HG02870 (cell line): ENCODE results near the gene AUH.
"Not testable (repeated sequence)": the region's sequence is repeated elsewhere in the genome, so short reads cannot be mapped to it uniquely, and the experiment has no call there.

Experiments used
- ATAC-seq: cut with Tn5 transposase; IDR thresholded peaks from one replicate; pipeline ENCODE4 v1.9.1; 2021; ENCODE audit warnings: mild to moderate bottlenecking, moderate library complexity; ENCODE audit not compliant: unreplicated experiment

AUH gene

DNA sequence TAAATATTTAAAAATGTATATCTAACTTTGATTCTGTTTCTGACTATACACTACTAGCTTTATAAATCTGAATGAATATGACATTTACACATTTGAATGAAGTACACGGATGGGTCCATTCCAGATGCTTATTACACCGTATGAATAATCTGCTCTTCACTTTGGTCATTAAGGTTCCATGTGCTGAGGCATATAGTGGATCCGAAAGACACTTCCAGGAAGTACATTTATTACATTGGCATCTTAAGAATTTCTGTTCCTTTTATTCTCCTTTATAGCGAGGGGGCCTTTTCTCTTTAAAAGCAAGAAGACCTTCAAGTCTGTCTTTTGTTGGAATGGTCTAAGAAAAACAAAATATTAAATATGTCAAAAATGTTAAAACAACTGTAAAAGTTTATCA lies 147.6 kb downstream of the AUH start:
- ATAC-seq: no peak

DNA sequence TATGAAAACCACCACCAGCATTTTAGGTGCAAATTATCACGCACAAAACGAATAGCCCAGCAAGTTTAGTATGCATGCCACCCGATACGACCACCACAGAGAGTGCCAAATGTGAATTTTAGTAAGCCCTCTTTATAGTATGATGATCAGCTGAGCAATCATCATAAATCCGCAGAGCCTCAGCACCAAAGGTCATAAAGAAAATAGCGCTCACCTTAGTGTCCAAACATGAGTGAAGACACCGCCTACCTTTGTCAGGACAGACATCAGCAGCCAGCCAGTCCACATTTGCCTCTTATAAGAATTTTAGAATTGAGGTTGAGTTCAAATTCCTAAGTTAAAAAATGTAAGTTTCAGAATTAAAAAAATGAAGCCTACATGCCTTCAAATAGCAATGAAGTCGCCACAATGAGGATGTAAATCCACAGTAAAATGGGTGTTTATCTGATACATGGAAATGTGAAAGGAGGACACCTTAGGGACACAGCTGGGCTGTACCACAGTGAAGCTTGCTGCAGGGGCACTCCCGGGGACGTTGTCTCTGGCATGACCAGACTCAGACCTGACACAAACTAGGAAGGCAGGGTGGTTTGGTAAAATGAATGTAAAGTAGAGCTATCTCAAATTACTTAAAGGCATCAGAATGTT lies 149.0 kb downstream of the AUH start:
- ATAC-seq: no peak

DNA sequence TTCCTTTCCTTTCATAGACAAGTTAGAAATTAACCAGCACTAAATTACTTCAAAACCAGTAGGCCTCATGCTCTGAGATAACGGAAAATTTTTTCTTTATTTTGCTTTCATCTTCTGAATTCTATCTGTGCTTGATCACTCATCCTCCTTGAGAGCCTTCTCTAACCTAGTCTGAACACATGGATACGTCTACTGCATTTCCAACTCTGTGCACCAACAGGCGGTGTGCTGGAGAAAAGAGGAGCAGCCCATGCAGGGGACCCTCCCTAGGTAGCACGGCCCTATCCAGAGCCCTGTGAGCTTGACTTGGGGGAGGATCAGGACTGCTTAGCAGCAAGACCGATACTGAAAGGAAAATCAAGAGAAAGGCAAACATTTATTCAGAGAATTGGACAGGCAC lies 149.8 kb downstream of the AUH start:
- no peak for ATAC-seq

DNA sequence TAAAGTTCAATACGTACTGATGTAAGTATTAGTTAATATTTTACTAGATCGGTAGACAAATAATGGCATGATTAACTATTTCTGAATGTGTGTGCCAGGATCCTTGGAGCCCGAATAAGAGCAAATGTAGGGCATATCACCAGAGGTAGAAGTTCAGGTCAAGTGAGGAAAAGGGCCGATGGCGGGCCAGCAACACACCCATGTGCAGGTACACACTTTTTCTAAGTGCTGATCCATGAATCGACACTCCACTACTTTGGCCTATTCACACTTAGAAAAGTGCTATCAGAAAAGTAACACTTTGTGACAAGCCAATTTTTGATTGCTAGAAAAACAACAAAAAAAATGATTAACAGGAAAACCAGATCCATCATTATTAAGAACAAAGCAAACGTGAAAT lies 150.3 kb downstream of the AUH start:
- ATAC-seq: no peak

DNA sequence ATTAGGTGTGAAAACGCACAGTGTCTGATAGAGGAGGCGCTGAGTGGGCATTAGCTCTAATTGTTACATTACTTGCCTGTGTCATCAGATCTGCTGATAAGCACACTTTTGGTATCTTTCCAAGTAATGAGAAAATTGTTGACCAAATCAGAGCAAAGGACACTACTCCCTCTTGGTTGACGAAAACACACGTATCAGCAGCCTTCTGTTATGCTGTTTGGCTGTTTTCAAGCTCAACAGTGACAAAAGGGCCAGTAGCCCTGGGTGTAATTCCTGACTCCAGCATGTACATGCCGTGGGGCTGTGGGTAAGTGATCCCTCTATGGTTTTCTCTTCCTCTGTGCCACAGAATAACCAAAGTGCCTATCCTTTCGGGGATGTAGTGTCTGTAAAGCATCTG lies 151.4 kb downstream of the AUH start:
- ATAC-seq: no peak

DNA sequence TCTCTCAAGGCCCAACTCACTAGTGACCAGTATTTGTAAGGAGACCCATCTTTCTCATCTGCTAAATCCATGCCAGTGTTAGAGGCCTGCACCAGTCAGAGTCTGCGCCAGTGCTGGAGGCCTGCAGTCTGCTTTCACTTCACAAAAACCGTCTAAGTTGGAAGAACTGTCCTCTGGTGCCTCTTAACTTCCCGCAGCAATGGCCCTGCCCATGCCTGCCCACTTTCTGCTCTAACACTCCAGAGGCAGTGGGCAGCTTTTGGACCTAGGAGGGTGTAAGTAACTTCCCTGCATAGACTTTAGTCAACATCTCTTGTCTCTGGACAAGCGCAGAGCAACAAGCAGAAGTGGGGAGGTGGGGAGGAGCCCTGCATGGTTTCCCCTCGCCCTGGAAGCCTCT lies 152.9 kb downstream of the AUH start:
- no peak for ATAC-seq

DNA sequence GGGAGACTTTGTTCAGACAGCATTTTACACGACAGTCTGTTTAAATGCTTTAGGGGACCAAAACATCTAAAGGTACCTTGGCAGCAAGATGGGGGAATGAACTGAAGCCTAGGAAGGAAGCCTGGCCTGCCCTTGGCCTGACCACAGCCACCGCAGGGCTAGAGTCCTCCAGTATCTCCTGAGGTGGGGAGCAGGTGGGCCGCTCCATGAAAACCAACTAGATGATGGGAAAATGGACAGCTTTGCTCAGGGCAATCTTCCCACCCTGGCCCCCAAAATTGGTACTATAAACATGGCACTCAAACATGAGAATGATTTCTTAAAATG lies 153.3 kb downstream of the AUH start:
- no peak for ATAC-seq

DNA sequence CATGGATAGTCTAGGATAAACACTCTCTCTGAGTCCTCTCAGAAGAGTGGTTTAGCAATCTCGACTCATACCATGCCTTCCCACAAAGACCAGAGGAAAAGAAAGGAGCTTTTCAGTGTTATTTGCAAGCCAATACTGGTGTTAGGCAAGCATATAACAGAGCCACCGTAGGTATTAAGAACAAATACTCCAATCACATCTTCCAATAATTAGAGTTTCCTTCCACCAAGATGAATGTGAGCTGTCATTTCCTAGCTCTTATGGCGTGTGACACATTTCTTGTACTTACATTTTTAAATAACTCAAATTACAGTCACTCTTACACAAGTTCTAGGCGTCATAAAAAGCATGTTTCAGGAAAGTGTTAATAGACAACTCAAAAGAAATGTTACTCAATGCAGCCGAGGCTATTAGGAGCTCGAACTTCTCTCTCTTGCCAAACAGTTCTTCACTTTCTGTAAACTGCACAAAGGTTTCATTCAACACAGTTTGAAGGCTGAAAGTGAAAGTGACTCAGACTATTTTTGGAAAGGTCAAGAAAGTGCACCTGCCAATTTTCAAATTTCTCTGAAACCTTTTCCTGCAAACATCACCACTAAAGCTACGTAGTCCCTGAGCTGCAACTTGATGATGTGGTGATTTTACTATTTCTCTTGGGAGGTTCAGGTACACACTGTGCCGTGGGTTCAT lies 153.8 kb downstream of the AUH start:
- ATAC-seq: peak; percentile 84

DNA sequence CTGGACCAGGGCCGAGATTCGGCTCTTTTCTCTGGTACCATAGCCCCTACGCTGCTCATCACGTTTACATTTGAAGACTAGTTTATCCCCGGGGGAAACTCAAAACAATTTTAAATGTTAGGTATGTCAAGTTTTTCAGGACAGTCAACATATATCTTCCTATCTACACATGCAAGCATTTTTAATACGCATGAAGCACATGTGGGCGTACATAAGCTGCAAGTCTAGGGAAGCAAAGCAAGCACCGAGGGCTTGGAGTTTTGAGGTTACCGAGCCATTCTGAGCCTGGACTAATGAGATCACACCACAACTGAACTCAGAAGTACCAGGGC lies 154.4 kb downstream of the AUH start:
- no peak for ATAC-seq

DNA sequence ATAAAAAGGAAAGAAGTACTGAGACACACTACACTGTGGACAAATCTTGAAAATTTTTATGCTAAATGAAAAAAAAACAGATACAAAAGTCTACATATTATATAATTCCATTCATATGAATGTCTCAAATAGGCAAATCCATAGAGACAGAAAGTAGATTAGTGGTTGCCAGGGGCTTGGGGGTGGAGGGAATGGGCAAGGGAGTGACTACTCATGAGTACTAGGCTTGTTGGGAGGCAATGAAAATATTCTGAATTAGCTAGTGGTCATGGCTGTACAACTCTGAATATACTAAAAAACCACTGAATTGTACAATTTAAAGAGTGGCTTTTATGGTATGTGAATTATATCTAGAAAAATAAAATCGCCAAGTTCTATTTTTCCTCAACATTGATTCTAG lies 154.9 kb downstream of the AUH start:
- ATAC-seq: no peak

DNA sequence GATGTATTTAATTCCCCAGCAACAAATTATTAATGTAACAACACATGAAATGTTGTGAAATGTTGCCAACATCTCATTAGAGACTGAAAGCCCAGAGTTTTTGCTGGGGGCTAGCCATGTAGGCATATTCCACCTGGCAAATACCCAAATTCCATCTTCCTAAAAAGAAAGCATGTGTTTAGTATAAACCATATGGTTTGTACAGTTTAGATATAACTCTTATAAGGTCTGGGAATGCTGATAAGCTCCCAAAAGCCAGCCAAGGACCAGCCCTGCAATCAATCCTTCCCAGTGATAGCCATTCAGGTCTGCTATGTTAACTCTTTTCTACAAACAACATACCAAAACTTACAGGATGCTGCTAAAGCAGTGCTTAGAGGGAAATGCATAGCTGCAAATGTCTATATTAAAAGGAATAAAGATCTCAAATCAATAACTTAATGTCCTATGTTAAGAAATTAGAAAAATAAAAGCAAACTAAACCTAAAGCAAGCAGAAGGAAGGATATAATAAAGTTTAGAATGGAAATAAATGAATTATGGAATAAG lies 158.9 kb downstream of the AUH start:
- no peak for ATAC-seq

DNA sequence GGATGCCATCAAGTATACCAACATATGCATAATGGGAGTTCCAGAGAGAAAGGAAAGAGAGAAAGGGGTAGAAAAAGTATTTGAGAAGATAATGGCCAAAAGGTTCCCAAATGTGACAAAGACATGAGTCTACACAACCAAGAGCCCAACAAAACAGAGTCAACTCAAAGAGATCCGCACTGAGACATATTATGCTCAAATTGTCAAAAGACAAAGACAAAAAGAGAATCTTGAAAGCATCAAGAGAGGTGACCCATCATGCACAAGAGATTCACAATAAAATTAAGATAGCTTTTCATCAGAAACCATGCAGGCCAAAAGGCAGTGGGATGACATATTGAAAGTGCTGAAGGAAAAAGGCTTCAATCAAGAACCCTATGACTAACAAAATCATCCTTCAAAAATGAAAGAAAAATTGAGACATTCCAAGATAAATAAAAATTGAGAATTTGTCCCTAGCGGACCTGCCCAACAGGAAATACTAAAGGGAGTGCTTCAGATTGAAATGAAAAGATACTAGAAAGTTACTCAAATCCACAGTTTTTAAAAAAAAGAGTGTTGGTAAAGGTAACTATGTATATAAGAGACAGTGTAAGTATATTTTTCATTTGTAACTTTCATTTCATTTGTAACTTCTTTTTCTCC lies 160.9 kb downstream of the AUH start:
- ATAC-seq: no peak

DNA sequence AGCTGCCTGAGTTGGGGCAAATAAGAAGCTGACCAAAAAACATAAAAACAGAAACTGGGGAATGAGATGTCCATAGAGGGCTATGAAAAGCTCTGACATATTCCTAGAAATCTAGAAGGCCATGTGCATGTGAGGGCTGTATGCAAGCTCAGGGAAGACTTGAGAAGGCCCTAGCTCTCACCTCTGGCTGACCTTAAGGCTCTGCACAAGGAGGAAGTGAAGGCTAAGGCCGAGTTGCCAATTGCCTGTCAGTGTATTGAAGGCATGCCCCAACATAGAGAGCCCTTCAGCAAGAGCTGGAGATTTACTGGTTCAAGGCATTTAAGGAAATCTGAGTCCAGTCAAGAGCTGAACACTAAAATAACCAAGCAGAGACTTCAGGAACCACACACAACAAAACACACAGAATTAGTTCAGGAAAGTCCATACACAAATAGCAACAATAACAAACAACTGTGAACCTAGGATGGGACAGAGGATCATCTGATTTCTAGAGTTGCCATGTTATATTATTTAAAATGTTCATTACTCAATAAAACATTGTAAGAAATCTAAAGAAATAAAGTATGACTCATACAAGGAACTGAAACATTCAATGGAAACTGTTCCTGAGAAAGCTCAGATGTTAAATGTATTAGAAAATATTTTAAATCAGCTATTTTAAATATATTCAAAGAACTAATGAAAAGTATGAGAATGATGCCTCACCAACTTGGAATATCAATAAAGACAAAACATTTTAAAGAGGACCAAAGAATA lies 161.8 kb downstream of the AUH start:
- ATAC-seq: no peak

DNA sequence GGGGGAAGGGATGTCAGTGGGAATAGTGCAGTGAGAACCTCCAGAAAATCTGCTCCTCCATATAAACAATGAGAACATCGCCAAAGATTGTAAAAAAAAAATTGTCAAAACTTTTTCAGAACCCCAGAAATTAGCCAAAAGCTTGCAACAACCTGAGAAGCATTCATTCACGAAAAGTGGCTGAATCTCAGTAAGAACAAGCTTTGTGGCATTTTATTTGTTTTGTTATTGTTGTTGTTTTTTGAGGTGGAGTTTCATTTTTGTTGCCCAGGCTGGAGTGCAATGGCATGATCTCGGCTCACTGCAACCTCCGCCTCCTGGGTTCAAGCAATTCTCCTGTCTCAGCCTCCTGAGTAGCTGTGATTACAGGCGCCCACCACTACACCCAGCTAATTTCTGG lies 162.8 kb downstream of the AUH start:
- not testable (repeated sequence) for ATAC-seq

DNA sequence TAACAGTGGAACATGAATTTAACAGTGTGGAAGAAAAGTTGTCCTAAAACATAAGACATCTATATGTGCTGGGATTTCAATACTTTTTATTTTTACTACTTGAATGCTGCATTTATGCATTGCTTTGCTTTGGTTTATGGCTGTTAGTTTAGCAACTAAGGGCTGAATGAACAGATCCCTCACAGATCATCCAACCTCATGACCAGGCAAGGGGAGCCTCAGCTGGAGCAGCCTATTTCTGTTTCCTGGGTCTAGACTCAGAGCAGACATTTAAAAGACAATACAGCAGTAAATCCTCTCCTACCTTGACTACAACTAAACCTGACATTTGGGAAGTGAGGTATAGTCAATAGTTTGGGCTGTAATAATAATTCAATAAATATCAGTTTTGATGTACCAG lies 163.3 kb downstream of the AUH start:
- no peak for ATAC-seq

DNA sequence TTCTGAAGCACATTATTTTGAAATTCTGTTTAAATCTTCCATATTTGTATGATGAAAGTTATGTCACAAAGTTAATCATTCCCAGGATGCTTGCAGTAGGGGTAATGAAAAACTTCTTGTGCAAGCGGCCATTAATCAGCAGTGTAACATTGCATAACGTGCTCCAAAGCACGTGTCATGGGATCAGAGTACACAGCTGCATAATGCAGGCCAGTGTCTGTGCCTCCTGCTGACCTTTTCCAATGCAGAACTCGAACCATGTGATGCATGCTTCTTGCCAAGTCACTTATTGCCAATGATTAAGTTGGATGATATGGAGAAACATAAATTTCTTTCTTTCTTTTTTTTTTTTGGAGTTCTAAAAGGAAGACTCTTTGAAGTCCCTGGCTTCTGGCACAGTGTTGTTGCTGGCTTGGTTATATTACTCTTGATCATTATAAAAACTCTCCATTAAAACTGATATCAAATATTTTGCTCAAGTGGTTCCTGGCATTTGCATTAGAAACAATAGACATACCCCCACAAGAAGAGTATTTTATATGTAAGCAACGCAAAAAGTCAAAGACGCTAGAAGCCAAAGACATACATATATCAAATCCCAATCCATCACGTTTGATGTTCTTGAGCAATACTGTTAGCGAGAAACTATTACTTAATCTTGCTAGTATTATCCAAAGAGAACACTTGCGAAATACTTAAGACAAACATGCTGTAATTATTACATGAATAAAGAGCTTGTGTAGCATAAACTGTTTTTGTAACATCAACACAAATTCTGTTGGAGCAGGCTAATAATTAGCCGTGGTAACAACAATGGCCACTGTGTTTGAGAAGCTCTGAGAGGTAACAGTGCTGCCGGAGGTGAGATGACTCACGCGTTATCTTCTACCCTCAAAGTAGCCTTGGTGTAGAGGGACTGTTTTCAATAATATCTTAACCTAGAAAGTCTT lies 164.2 kb downstream of the AUH start:
- no peak for ATAC-seq

DNA sequence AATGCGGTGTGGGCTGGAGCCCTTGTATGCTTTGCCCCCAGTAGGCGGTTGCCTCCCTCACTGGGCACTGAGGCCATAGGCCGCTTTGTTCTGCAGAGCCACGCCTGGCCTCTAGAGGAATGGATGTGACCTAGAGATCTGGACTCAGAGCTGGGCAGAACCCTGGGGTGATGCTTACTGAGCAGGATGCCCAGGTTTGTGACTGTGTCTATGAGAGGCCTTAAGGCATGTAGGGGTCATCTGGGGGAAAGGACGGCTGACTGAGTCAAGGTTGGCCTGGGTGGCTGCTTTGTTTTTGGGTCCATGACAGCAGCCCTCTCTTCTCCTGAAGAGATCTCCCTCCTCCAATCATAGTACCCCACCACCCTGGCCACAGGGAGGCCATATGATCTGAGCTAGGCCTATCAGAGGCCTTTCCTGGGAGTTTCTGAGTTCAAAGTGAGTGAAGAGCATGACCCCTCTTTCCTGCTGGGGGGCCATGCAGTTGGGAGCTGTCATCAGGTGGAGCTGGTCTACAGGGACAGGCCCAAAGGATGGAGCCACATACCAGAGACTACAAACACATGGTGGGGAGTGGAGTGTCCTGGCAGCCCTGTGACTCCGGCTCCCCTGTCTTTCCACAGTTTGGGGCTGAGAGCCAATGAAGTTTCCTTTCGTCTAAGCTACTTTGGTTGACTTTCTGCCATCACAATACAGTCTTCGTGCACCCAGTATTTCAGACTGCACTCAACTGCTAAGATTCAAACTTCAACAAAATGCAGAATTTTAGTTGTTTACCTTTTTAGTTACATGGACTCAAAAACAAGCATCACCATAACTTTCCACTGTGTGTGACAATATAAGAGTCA lies 165.4 kb downstream of the AUH start:
- no peak for ATAC-seq

DNA sequence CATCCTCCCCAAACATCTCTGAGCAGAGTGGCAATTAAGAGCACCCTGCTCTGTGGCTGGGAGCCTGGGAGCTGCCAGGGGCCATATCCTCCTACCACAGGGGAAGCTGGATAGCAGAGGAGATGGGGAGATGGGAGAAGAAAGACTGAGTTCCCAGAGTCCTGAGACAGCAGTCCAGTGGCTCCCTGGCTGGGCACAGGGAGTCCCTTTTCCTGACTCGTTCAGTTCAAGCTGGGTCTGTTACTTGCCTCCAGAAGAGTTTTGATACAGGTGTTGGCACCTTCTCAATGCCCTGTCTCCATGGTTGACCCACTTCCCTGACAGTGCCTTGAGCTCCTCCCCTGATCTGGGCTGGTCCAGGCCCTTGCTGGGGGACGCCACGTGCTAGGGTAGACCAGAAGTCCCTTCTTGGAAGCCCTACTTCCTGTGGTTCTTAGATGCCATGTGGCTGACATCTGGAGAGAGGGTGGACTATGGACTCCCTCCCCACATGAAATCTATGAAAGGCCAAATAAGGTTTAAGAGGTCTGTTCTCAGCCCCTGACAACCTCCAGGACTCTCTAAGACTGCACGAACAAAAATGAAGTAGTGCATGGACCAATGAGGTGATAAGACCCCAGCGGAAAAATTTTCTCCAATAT lies 166.2 kb downstream of the AUH start:
- no peak for ATAC-seq
